Trophoblast cell (in vitro differentiated cells and primary cell): ENCODE data around the gene ZNF579.

ENCODE experiments used
- DNase-seq, 2 donors: peaks; one replicate each; pipeline ENCODE4 v3.0.0-alpha.2; 2016
- H2AFZ ChIP-seq: 2 replicates; pipeline ENCODE4 v1.6.1; 2013; ENCODE audit warnings: low read length, moderate library complexity, mild to moderate bottlenecking; ENCODE audit not compliant: insufficient read depth, poor library complexity
- H2AK5ac ChIP-seq: 2 replicates; pipeline ENCODE4 v1.6.1; 2013; ENCODE audit warnings: mild to moderate bottlenecking, low read length
- H2BK120ac ChIP-seq: 2 replicates; pipeline ENCODE4 v1.6.1; 2013; ENCODE audit warnings: low read length, mild to moderate bottlenecking, moderate library complexity; ENCODE audit not compliant: insufficient read depth, poor library complexity
- H2BK12ac ChIP-seq: 2 replicates; pipeline ENCODE4 v1.6.1; 2013; ENCODE audit warnings: mild to moderate bottlenecking, low read length, moderate library complexity
- H2BK5ac ChIP-seq: 2 replicates; pipeline ENCODE4 v1.6.1; 2013; ENCODE audit warnings: low read length, low read depth, moderate library complexity, mild to moderate bottlenecking; ENCODE audit not compliant: poor library complexity
- H3K14ac ChIP-seq: 2 replicates; pipeline ENCODE4 v1.6.1; 2013; ENCODE audit warnings: mild to moderate bottlenecking, low read length
- H3K18ac ChIP-seq: 2 replicates; pipeline ENCODE4 v1.6.1; 2013; ENCODE audit warnings: mild to moderate bottlenecking, low read length
- H3K23ac ChIP-seq: 2 replicates; pipeline ENCODE4 v1.6.1; 2013; ENCODE audit warnings: low read length
- H3K27ac ChIP-seq: 2 replicates; pipeline ENCODE4 v1.5.1; 2013; ENCODE audit warnings: low read depth, mild to moderate bottlenecking, inconsistent platforms, low read length, moderate library complexity
- H3K27me3 ChIP-seq: 2 replicates; pipeline ENCODE4 v1.6.1; 2013; ENCODE audit warnings: inconsistent platforms, mild to moderate bottlenecking, low read length, moderate library complexity; ENCODE audit not compliant: insufficient read depth
- H3K36me3 ChIP-seq, 2 experiments: 1 replicate in 1 of 2; 2 replicates in 1 of 2; pipeline ENCODE4 v1.6.1; 2013; ENCODE audit warnings: low read length in 2 of 2, mild to moderate bottlenecking in 2 of 2, moderate library complexity in 1 of 2; ENCODE audit not compliant: insufficient read depth in 2 of 2, control insufficient read depth in 1 of 2
- H3K4ac ChIP-seq: 2 replicates; pipeline ENCODE4 v1.6.1; 2013; ENCODE audit warnings: low read depth, mild to moderate bottlenecking, low read length, moderate library complexity
- H3K4me1 ChIP-seq, 2 experiments: 1 replicate in 1 of 2; 2 replicates in 1 of 2; pipeline ENCODE4 v1.6.1; 2013; ENCODE audit warnings: low read length in 2 of 2, mild to moderate bottlenecking in 2 of 2, moderate library complexity in 1 of 2; ENCODE audit not compliant: insufficient read depth in 2 of 2, control insufficient read depth in 1 of 2
- H3K4me2 ChIP-seq: 2 replicates; pipeline ENCODE4 v1.6.1; 2013; ENCODE audit warnings: inconsistent platforms, mild to moderate bottlenecking, low read length, moderate library complexity
- H3K4me3 ChIP-seq: 2 replicates; pipeline ENCODE4 v1.5.1; 2013; ENCODE audit warnings: mild to moderate bottlenecking, low read depth, low read length, inconsistent platforms
- H3K79me1 ChIP-seq: one replicate; pipeline ENCODE4 v1.6.1; 2013; ENCODE audit warnings: low read length
- H3K79me2 ChIP-seq: 2 replicates; pipeline ENCODE4 v1.6.1; 2013; ENCODE audit warnings: low read length, mild to moderate bottlenecking; ENCODE audit not compliant: control insufficient read depth, insufficient read depth, poor library complexity
- H3K9ac ChIP-seq: 2 replicates; pipeline ENCODE4 v1.6.1; 2013; ENCODE audit warnings: mild to moderate bottlenecking, low read length
- H3K9me3 ChIP-seq: 2 replicates; pipeline ENCODE4 v1.6.1; 2013; ENCODE audit warnings: low read depth, mild to moderate bottlenecking, control low read depth, inconsistent platforms, low read length; ENCODE audit not compliant: insufficient read depth
- H4K12ac ChIP-seq: 2 replicates; pipeline ENCODE4 v1.6.1; 2013; ENCODE audit warnings: low read depth, mild to moderate bottlenecking, low read length, moderate library complexity
- H4K8ac ChIP-seq: 2 replicates; pipeline ENCODE4 v1.6.1; 2013; ENCODE audit warnings: low read depth, mild to moderate bottlenecking, low read length, moderate library complexity
- H4K91ac ChIP-seq: one replicate; pipeline ENCODE4 v1.6.1; 2013; ENCODE audit warnings: low read depth, mild to moderate bottlenecking, low read length, moderate library complexity
- WGBS: extraction: QIAGEN DNeasy Blood & Tissue Kit; methylation state at CpG from one replicate; pipeline ENCODE4 v1.1.7; 2013; ENCODE audit warnings: missing lambda C conversion rate; ENCODE audit not compliant: insufficient read length, insufficient coverage; ENCODE audit errors: extremely low coverage; 5-methylcytosine and 5-hydroxymethylcytosine counted together

The ZNF579 gene

GRCh38 chr19:55590617-55591016 lies 10.0 kb upstream of the ZNF579 start:
- Histone ChIP-seq H3K27me3 (no peaks in the 10 kb centered on the region), H3K79me1 (peaks cover 9% of the 10 kb centered on the region), H2AFZ (no peak overlapping the region), H3K4me2 (no peak overlapping the region), H2BK5ac (no peak overlapping the region), H3K4me1 (peaks cover 5 to 11% of the 10 kb centered on the region in 2 experiments), H3K4ac (no peak overlapping the region), H3K4me3 (no peak overlapping the region), H3K79me2 (no peaks in the 10 kb centered on the region), H4K12ac (no peak overlapping the region), H3K14ac (no peak overlapping the region), H3K18ac (no peak overlapping the region), H3K9ac (no peak overlapping the region), H2BK120ac (no peak overlapping the region), H3K23ac (no peak overlapping the region), H2BK12ac (no peak overlapping the region), H3K9me3 (no peaks in the 10 kb centered on the region), H4K91ac (no peak overlapping the region), H3K36me3 (peaks cover 20 to 33% of the 10 kb centered on the region in 2 experiments), H3K27ac (no peak overlapping the region), H4K8ac (no peak overlapping the region), H2AK5ac (no peak overlapping the region)
- no CpG with 5 or more reads among the region's 10 CpGs for WGBS
- no peak for DNase-seq

GRCh38 chr19:55590109-55590508 lies 9.5 kb upstream of the ZNF579 start:
- Histone ChIP-seq H3K4me3 (no peak overlapping the region), H3K4ac (no peak overlapping the region), H3K36me3 (peaks cover 17 to 28% of the 10 kb centered on the region in 2 experiments), H3K18ac (no peak overlapping the region), H3K79me1 (peaks cover 12% of the 10 kb centered on the region), H3K27ac (no peak overlapping the region), H4K91ac (no peak overlapping the region), H2AFZ (no peak overlapping the region), H3K14ac (no peak overlapping the region), H3K27me3 (no peaks in the 10 kb centered on the region), H3K9me3 (no peaks in the 10 kb centered on the region), H4K12ac (no peak overlapping the region), H3K9ac (no peak overlapping the region), H3K4me1 (peaks cover 8 to 13% of the 10 kb centered on the region in 2 experiments), H3K4me2 (no peak overlapping the region), H2BK120ac (no peak overlapping the region), H2BK12ac (no peak overlapping the region), H2AK5ac (no peak overlapping the region), H4K8ac (no peak overlapping the region), H2BK5ac (no peak overlapping the region), H3K79me2 (peaks cover 2% of the 10 kb centered on the region), H3K23ac (no peak overlapping the region)
- no CpG with 5 or more reads among the region's 7 CpGs for WGBS
- DNase-seq = no peak

- Histone ChIP-seq H3K36me3 (peaks cover 17 to 20% of the 10 kb centered on the region in 2 experiments), H3K4me2 (no peak overlapping the region), H3K27me3 (no peaks in the 10 kb centered on the region), H3K4ac (no peak overlapping the region), H3K79me1 (peaks cover 12% of the 10 kb centered on the region), H3K23ac (no peak overlapping the region), H3K4me3 (no peak overlapping the region), H3K18ac (no peak overlapping the region), H3K9ac (no peak overlapping the region), H3K14ac (no peak overlapping the region), H3K79me2 (peaks cover 2% of the 10 kb centered on the region), H2AFZ (no peak overlapping the region), H2BK5ac (no peak overlapping the region), H3K4me1 (peaks cover 8 to 13% of the 10 kb centered on the region in 2 experiments), H2BK120ac (no peak overlapping the region), H4K8ac (no peak overlapping the region), H3K9me3 (no peaks in the 10 kb centered on the region), H3K27ac (no peak overlapping the region), H4K12ac (no peak overlapping the region), H4K91ac (no peak overlapping the region), H2BK12ac (no peak overlapping the region), H2AK5ac (no peak overlapping the region)
- WGBS = no CpG with 5 or more reads among the region's 8 CpGs
- no peak for DNase-seq
These were observed 8.1 kb upstream of the ZNF579 start for GRCh38 chr19:55588738-55589137.

- H2AFZ ChIP-seq = peak overlapping the region; percentile 97
- H4K12ac ChIP-seq = peak overlapping the region; percentile 51
- peak overlapping the region; percentile 26 for H4K8ac ChIP-seq
- H2BK12ac ChIP-seq = peak overlapping the region; percentile 30
- H3K4me1 ChIP-seq = peaks cover 8 to 13% of the 10 kb centered on the region in 2 experiments
- H3K23ac ChIP-seq = no peak overlapping the region
- H3K9ac ChIP-seq = no peak overlapping the region
- peak overlapping the region; percentile 30 for H3K4me3 ChIP-seq
- no peaks in the 10 kb centered on the region for H3K27me3 ChIP-seq
- H3K14ac ChIP-seq = peak overlapping the region; percentile 53
- peak overlapping the region; percentile 61 for H4K91ac ChIP-seq
- no peak overlapping the region for H3K4ac ChIP-seq
- H2BK5ac ChIP-seq = peak overlapping the region; percentile 43
- peak overlapping the region; percentile 78 for H3K4me2 ChIP-seq
- peak overlapping the region; percentile 68 for H2BK120ac ChIP-seq
- H3K79me2 ChIP-seq = peaks cover 2% of the 10 kb centered on the region
- H3K79me1 ChIP-seq = peaks cover 12% of the 10 kb centered on the region
- peak overlapping the region; percentile 43 for H3K27ac ChIP-seq
- WGBS = no CpG with 5 or more reads among the region's 40 CpGs
- H3K9me3 ChIP-seq = no peaks in the 10 kb centered on the region
- H2AK5ac ChIP-seq = peak overlapping the region; percentile 18
- peak; percentile 70 to 82 for DNase-seq
- peaks cover 3 to 4% of the 10 kb centered on the region in 2 experiments for H3K36me3 ChIP-seq
- H3K18ac ChIP-seq = peak overlapping the region; percentile 46
These were observed 6.5 kb upstream of the ZNF579 start for GRCh38 chr19:55586976-55587668.
